ENCODE measurements around the gene TRIP4.

TRIP4 gene

GRCh38 chr15:64461721-64462162 is 74.1 kb downstream of the TRIP4 start:
- in situ Hi-C loops (cut with MboI; ENCODE audit: low pct_unique_long_range_greater_than_20kb, low sequenced_read_pairs, unreplicated experiment): no loop called here
- peak; percentile 53 for DNase-seq (ENCODE audit: low spot score)
- no peak for TF ChIP-seq CTCF (IDR thresholded peaks at IDR 0.05; ENCODE audit: extremely low read depth, insufficient read depth, missing control alignments)

GRCh38 chr15:64462492-64462891 is 74.9 kb downstream of the TRIP4 start:
- DNase-seq (ENCODE audit: low spot score): no peak
- no peak for TF ChIP-seq CTCF (IDR thresholded peaks at IDR 0.05; ENCODE audit: extremely low read depth, insufficient read depth, missing control alignments)
- in situ Hi-C loops (cut with MboI; ENCODE audit: low pct_unique_long_range_greater_than_20kb, low sequenced_read_pairs, unreplicated experiment): no loop called here

GRCh38 chr15:64464276-64465005 is 76.8 kb downstream of the TRIP4 start:
- no peak for TF ChIP-seq CTCF (IDR thresholded peaks at IDR 0.05; ENCODE audit: extremely low read depth, insufficient read depth, missing control alignments)
- DNase-seq (ENCODE audit: low spot score): no peak
- in situ Hi-C loops (cut with MboI; ENCODE audit: low pct_unique_long_range_greater_than_20kb, low sequenced_read_pairs, unreplicated experiment): no loop called here

GRCh38 chr15:64466408-64467141 is 78.9 kb downstream of the TRIP4 start:
- no peak for DNase-seq (ENCODE audit: low spot score)
- TF ChIP-seq CTCF (IDR thresholded peaks at IDR 0.05; ENCODE audit: extremely low read depth, insufficient read depth, missing control alignments): no peak
- in situ Hi-C loops (cut with MboI; ENCODE audit: low pct_unique_long_range_greater_than_20kb, low sequenced_read_pairs, unreplicated experiment): no loop called here

GRCh38 chr15:64472161-64472560 is 84.5 kb downstream of the TRIP4 start:
- DNase-seq (ENCODE audit: low spot score): no peak
- no peak for TF ChIP-seq CTCF (IDR thresholded peaks at IDR 0.05; ENCODE audit: extremely low read depth, insufficient read depth, missing control alignments)
- in situ Hi-C loops (cut with MboI; ENCODE audit: low pct_unique_long_range_greater_than_20kb, low sequenced_read_pairs, unreplicated experiment): no loop called here

- no peak for DNase-seq (ENCODE audit: low spot score)
- in situ Hi-C loops (cut with MboI; ENCODE audit: low pct_unique_long_range_greater_than_20kb, low sequenced_read_pairs, unreplicated experiment): no loop called here
- TF ChIP-seq CTCF (IDR thresholded peaks at IDR 0.05; ENCODE audit: extremely low read depth, insufficient read depth, missing control alignments): no peak
These were observed 87.2 kb downstream of the TRIP4 start for GRCh38 chr15:64474846-64475245.

Measured in GM13977 (cell line).